ENCODE measurements around the gene MRPL54.

GRCh38 chr19:3788996-3789778 is 26.7 kb downstream of the MRPL54 start:
- no peak for TF ChIP-seq CTCF (IDR thresholded peaks at IDR 0.05)
- no peak for TF ChIP-seq POLR2A (IDR thresholded peaks at IDR 0.05)

Measured in ovary (tissue), 3 donors.